Measurements from ENCODE around the gene TEX10. TPM values are rescaled to one million over a fixed set of nuclear protein-coding genes. Genes with fewer than 3 reads are reported as not detected.

The TEX10 gene
- total RNA-seq, 3 donors from 2014 or later, result 26.8 to 30.2 (median 29.1) TPM

GRCh38 chr9:100285080-100285479, 67.7 kb downstream of the TEX10 start:
- H3K4me1 Mint-ChIP-seq (ENCODE audit: low read depth), result no peaks in the 10 kb centered on the region
- no peaks in the 10 kb centered on the region for H3K27me3 Mint-ChIP-seq (ENCODE audit: low read depth)
- peaks cover 24% of the 10 kb centered on the region for H3K9me3 Mint-ChIP-seq
- ATAC-seq (no peak), DNase-seq (no peak)
- peaks cover 62% of the 10 kb centered on the region for H3K36me3 Mint-ChIP-seq (ENCODE audit: insufficient read depth)
- H3K4me3 Mint-ChIP-seq, result no peak overlapping the region

DNA sequence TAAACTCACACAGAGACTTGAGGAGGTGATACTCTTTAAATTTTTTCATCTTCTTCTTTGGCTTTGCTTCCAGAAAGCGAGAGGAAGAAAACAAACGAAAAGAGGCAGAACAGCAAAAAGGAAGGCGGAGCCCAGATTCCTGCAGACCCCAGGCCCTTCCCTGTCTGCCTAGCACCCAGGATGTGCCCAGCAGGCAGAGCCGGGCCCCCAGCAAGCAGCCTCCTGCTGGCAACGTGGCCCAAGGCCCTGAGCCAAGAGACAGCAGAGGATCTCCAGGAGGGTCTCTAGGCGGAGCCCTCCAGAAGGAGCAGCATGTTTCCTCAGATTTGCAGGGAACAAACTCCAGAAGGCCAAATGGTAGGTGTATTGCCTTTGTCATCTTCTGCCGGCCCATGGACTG, 68.5 kb downstream of the TEX10 start:
- H3K4me3 Mint-ChIP-seq, result no peak overlapping the region
- H3K9me3 Mint-ChIP-seq, result peaks cover 21% of the 10 kb centered on the region
- DNase-seq, result no peak
- H3K4me1 Mint-ChIP-seq (ENCODE audit: low read depth), result no peaks in the 10 kb centered on the region
- no peak for ATAC-seq
- H3K27me3 Mint-ChIP-seq (ENCODE audit: low read depth), result no peaks in the 10 kb centered on the region
- H3K36me3 Mint-ChIP-seq (ENCODE audit: insufficient read depth), result peaks cover 59% of the 10 kb centered on the region

GRCh38 chr9:100282388-100282719, 70.4 kb downstream of the TEX10 start:
- Mint-ChIP-seq H3K27me3 (ENCODE audit: low read depth) (no peaks in the 10 kb centered on the region), H3K36me3 (ENCODE audit: insufficient read depth) (peaks cover 56% of the 10 kb centered on the region), H3K4me1 (ENCODE audit: low read depth) (no peaks in the 10 kb centered on the region), H3K4me3 (no peak overlapping the region), H3K9me3 (peaks cover 17% of the 10 kb centered on the region)
- ATAC-seq, result no peak
- DNase-seq, result no peak

DNA sequence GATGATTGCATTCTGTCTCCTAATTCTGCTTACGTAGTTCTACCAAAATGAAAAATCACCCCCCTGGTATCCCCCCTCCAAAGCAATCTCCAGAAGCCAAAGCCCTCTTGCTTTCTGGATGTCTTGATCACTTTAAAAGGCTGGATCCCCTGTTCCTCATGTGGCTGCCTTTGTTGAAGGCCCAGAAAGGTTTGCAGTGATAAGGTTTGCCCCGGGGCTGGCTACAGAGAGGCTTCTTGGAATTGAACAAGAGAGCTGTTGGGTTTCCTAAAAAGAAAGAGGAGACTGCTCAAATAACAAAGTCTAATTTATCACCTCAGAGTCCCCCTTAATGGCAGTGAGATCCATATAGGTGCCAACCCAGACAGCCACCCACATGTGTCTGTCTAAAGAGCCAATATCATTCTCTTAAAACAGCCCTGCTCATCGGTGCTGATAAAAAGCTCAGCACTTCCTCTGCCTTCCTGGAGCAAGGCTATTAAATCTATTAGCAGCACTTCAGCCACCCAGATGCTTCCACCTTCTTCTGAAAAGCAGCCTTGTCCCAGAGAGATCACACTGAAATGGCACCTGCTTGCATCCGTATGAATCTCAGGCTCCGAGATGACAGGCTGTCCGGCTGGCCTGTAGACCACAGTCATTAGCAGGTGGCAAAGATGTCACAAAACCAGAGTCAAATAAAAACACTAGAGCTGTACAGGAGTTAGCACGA, 70.9 kb downstream of the TEX10 start:
- H3K4me3 Mint-ChIP-seq, result no peak overlapping the region
- no peaks in the 10 kb centered on the region for H3K4me1 Mint-ChIP-seq (ENCODE audit: low read depth)
- H3K27me3 Mint-ChIP-seq (ENCODE audit: low read depth), result no peaks in the 10 kb centered on the region
- DNase-seq (no peak), ATAC-seq (no peak)
- peaks cover 58% of the 10 kb centered on the region for H3K36me3 Mint-ChIP-seq (ENCODE audit: insufficient read depth)
- H3K9me3 Mint-ChIP-seq, result peaks cover 16% of the 10 kb centered on the region

DNA sequence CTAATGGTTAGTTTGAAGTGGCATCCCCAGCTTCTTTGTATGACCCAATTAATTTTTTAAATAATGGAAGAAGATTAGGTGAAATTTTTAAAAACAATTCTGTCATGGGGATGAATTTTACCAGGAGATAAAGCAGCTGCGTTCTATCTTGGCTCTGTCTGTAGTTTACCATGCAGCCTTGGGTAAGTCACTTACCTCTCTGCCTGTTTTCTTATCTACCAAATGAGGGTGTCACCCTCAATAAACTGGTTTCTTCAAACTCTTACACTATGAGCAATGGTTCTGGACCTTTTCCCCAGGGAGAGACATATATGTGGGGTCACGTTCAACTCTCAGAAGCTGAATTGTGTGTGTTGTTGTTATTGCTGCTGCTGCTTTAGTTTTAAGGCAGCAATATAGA, 71.7 kb downstream of the TEX10 start:
- DNase-seq (no peak), ATAC-seq (no peak)
- Mint-ChIP-seq H3K27me3 (ENCODE audit: low read depth) (no peaks in the 10 kb centered on the region), H3K4me3 (no peak overlapping the region), H3K36me3 (ENCODE audit: insufficient read depth) (peaks cover 59% of the 10 kb centered on the region), H3K9me3 (peaks cover 13% of the 10 kb centered on the region), H3K4me1 (ENCODE audit: low read depth) (no peaks in the 10 kb centered on the region)

- Mint-ChIP-seq H3K27me3 (ENCODE audit: low read depth) (no peaks in the 10 kb centered on the region), H3K4me1 (ENCODE audit: low read depth) (no peaks in the 10 kb centered on the region), H3K36me3 (ENCODE audit: insufficient read depth) (peaks cover 56% of the 10 kb centered on the region), H3K9me3 (no peaks in the 10 kb centered on the region), H3K4me3 (no peak overlapping the region)
- ATAC-seq (no peak), DNase-seq (no peak)
These were observed 75.4 kb downstream of the TEX10 start for GRCh38 chr9:100277166-100277979.

DNA sequence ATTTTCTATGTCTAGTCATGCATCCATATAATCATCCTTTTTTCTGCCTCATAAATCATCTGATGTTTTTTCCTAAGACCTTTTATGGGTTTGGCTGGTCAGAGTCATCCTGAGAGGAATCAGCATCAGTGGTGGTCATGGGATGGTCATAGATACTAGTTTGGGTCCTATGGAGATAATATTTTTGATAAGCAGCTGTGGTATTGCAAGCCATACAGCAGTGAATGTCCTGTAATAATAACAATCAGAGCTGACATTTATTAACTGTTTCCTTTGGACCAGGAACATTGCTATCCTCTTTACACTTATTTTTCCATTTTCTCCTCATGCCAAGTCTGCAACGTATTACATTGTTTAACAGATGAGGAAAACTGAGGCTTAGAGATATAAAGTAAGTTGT, 83.1 kb downstream of the TEX10 start:
- Mint-ChIP-seq H3K27me3 (ENCODE audit: low read depth) (no peaks in the 10 kb centered on the region), H3K4me3 (no peak overlapping the region), H3K9me3 (no peaks in the 10 kb centered on the region), H3K36me3 (ENCODE audit: insufficient read depth) (peaks cover 30% of the 10 kb centered on the region), H3K4me1 (ENCODE audit: low read depth) (no peaks in the 10 kb centered on the region)
- DNase-seq, result no peak
- no peak for ATAC-seq

GRCh38 chr9:100268271-100268670, 84.5 kb downstream of the TEX10 start:
- no peak for DNase-seq
- Mint-ChIP-seq H3K4me1 (ENCODE audit: low read depth) (no peaks in the 10 kb centered on the region), H3K9me3 (no peaks in the 10 kb centered on the region)

GRCh38 chr9:100267211-100267610, 85.5 kb downstream of the TEX10 start:
- Mint-ChIP-seq H3K9me3 (no peaks in the 10 kb centered on the region), H3K4me1 (ENCODE audit: low read depth) (no peaks in the 10 kb centered on the region), H3K36me3 (ENCODE audit: insufficient read depth) (peaks cover 27% of the 10 kb centered on the region), H3K27me3 (ENCODE audit: low read depth) (no peaks in the 10 kb centered on the region), H3K4me3 (no peak overlapping the region)
- ATAC-seq (no peak), DNase-seq (no peak)

More at GRCh38 chr9:100268271-100268670, 84.5 kb downstream of the TEX10 start:
- ATAC-seq, result no peak
- Mint-ChIP-seq H3K36me3 (ENCODE audit: insufficient read depth) (peaks cover 35% of the 10 kb centered on the region), H3K27me3 (ENCODE audit: low read depth) (no peaks in the 10 kb centered on the region), H3K4me3 (no peak overlapping the region)

Other genes with a start within 250 kb of the TEX10 start
- 10 to 100 TPM; 12.2 to 13.8 (median 12.6) TPM for gene MSANTD3, start 74.2 kb upstream of the TEX10 start, total RNA-seq
- gene TMEFF1, start 120.2 kb upstream of the TEX10 start, total RNA-seq, result under 1 TPM in 2 of 3 donors, not detected in 1; 0.18 to 0.24 TPM
- gene CAVIN4, start 225.1 kb upstream of the TEX10 start, total RNA-seq, result under 1 TPM in 2 of 3 donors, not detected in 1; 0.08 to 0.24 TPM

Data from activated T-cell treated with anti-CD3 and anti-CD28 coated beads, Interleukin-2, amount 50 U/mL, for 4 hours (primary cell).